Upper lobe of right lung (tissue), 1 donor: ENCODE data around the gene DNAJB6. TPM values are rescaled to one million over a fixed set of nuclear protein-coding genes. Genes with fewer than 3 reads are reported as not detected.

Experiments used
- ATAC-seq: fragments of 200-7000 bp; cut with Tn5 transposase; one replicate; pipeline ENCODE4 v1.9.1; 2020; ENCODE audit warnings: mild to moderate bottlenecking, moderate library complexity
- DNase-seq: peaks from one replicate; pipeline ENCODE4 v3.0.0-alpha.2; 2020
- H3K27ac ChIP-seq: fragments of 200-600 bp; one replicate; pipeline ENCODE4 v1.8.0; 2022
- H3K27me3 ChIP-seq: fragments of 200-600 bp; one replicate; pipeline ENCODE4 v1.8.0; 2022; ENCODE audit warnings: mild to moderate bottlenecking
- H3K36me3 ChIP-seq: fragments of 200-600 bp; one replicate; pipeline ENCODE4 v1.8.0; 2022
- H3K4me1 ChIP-seq: fragments of 200-600 bp; one replicate; pipeline ENCODE4 v1.8.0; 2022
- H3K4me3 ChIP-seq: fragments of 200-600 bp; one replicate; pipeline ENCODE4 v1.8.0; 2022; ENCODE audit warnings: mild to moderate bottlenecking
- H3K9me3 ChIP-seq: fragments of 200-600 bp; one replicate; pipeline ENCODE4 v1.8.0; 2022
- intact Hi-C: fragments of 100-400 bp; cut with DNase I; formaldehyde crosslinking; loops from one replicate; pipeline ENCODE4 v1.11.0; 2022
- total RNA-seq: library from RNA; stranded (reverse); fragmentation: NEBNext Ultra II Directional; extraction: Animal tissue kit (Norgen Biotek cat#: 25700); gene quantifications from one replicate; pipeline ENCODE4 v1.2.1, GENCODE V29; 2021
- TF ChIP-seq, protein P1 (sequence below): fragments of 200-600 bp; IDR thresholded peaks from one replicate; pipeline ENCODE4 v1.8.0; 2022; ENCODE audit warnings: antibody characterized with exemption
- donor health status: DM: no; HTN: yes; CAD: no; lungs with severe emphysema.

The DNAJB6 gene
- total RNA-seq, 1 donor from 2014 or later: 95.8 TPM

DNA sequence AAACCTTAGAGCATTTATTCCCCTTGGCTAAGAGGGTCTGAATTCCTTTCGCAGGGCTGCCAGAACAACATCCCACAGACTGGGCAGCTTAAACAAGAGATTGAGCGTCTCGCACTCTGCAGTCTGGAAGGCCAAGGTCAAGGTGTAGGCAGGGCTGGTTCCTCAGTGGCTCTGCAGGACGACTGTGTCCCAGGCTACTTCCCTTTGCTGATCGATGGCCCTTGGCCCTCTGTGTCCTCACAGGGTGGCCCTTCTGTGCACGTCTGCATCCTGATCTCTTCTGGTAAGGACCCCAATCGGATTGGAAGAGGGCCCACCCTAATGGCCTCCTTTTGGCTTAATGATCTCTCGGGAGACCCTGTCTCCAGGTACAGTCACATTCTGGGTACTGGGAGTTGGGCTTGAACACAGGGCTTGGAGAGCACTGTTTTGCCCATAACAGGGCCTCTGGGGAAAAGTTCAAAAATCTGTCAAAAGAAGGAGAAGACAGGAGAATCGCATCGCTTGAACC lies 35.1 kb upstream of the DNAJB6 start:
- DNase-seq (no peak), ATAC-seq (no peak)
- Histone ChIP-seq H3K4me1 (peaks cover 15% of the 10 kb centered on the region), H3K36me3 (no peaks in the 10 kb centered on the region), H3K4me3 (no peak overlapping the region), H3K9me3 (no peaks in the 10 kb centered on the region), H3K27ac (peak overlapping the region; percentile 70), H3K27me3 (no peaks in the 10 kb centered on the region)
- TF ChIP-seq, protein P1, sequence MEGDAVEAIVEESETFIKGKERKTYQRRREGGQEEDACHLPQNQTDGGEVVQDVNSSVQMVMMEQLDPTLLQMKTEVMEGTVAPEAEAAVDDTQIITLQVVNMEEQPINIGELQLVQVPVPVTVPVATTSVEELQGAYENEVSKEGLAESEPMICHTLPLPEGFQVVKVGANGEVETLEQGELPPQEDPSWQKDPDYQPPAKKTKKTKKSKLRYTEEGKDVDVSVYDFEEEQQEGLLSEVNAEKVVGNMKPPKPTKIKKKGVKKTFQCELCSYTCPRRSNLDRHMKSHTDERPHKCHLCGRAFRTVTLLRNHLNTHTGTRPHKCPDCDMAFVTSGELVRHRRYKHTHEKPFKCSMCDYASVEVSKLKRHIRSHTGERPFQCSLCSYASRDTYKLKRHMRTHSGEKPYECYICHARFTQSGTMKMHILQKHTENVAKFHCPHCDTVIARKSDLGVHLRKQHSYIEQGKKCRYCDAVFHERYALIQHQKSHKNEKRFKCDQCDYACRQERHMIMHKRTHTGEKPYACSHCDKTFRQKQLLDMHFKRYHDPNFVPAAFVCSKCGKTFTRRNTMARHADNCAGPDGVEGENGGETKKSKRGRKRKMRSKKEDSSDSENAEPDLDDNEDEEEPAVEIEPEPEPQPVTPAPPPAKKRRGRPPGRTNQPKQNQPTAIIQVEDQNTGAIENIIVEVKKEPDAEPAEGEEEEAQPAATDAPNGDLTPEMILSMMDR: no peak
- intact Hi-C loops: no loop called here

DNA sequence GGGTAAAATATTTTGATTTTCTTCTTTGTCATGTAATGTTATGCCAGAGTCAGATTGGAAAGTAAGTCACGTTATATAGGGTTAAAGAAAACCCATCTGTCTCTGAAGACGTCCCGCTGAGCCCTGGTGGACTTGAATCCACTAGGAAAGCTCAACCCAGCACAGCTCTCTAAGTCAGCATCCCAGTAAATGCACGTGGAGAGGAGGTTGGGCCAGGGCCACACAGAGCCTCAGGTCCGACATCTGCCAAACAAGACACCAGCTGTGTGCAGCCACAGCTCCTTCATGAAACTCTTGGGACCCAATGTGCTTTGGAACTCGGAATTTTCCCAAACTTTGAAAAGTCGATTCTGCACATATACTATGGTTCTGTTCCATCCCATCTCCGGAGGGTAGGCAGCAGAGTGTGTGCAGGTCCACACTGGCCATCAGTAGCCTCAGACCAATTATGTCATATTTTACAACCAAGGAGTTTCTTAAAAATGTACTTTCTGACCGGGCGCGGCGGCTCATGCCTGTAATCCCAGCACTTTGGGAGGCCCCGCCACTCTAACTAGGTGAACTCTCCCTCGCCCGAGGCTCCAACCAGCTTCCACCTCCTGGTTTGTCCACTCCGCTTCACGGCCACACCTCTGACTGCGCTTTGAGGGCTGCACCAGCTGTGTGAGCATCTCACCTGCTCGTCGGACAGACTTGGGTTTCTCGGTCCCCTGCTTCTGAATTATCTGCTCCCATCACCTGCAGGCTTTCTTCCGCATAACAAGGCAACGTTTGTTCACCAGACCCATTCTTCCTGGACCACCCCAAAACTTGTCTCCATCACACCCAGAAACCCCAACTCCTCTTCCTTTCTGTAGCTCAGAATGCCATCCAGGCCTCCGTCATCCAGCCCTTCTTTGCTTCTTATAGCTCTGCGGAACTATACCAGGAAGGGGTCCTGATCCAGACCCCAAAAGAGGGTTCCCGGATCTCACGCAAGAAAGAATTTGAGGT lies 29.7 kb upstream of the DNAJB6 start:
- H3K4me1 ChIP-seq: peaks cover 8% of the 10 kb centered on the region
- TF ChIP-seq, protein P1: no peak
- no peaks in the 10 kb centered on the region for H3K27me3 ChIP-seq
- no peaks in the 10 kb centered on the region for H3K36me3 ChIP-seq
- intact Hi-C loops: no loop called here
- no peak for ATAC-seq
- DNase-seq: no peak
- no peaks in the 10 kb centered on the region for H3K9me3 ChIP-seq
- H3K27ac ChIP-seq: no peak overlapping the region
- no peak overlapping the region for H3K4me3 ChIP-seq

DNA sequence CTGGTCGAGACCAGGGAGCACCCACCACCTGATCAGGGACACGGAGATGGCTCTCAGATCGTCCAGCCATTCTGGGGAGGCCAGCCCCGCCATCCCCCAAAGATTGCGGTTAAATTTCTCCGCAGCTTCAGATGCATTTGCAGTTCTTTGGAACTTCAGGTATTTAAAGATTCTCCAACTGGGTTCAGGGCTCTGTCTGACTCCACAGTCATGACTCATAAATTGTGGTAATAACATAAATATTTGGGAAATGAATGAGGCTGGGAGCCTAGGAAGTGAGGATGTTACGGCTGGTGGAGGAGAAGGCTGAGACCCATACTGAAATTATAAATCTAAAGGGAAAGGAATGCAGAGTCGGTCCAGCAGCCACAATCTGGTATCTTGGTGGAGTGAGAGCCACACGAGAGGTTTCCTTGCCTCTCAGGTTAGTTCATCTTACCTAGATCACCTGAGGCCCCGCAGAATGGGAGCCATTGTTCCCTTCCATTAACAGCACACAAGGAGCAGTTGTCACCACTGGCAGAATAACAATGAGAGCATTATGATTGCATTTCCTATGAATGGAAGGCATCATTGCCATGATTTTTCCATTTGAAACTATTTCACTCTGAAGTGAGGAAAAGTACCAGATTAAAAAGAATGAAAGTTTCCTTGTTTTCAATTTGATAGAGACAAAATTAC lies 26.7 kb upstream of the DNAJB6 start:
- no peak for ATAC-seq
- no peaks in the 10 kb centered on the region for H3K27me3 ChIP-seq
- no peak overlapping the region for H3K4me3 ChIP-seq
- H3K9me3 ChIP-seq: no peaks in the 10 kb centered on the region
- intact Hi-C loops: no loop called here
- no peak for DNase-seq
- H3K36me3 ChIP-seq: no peaks in the 10 kb centered on the region
- H3K27ac ChIP-seq: no peak overlapping the region
- no peaks in the 10 kb centered on the region for H3K4me1 ChIP-seq
- TF ChIP-seq, protein P1: no peak

DNA sequence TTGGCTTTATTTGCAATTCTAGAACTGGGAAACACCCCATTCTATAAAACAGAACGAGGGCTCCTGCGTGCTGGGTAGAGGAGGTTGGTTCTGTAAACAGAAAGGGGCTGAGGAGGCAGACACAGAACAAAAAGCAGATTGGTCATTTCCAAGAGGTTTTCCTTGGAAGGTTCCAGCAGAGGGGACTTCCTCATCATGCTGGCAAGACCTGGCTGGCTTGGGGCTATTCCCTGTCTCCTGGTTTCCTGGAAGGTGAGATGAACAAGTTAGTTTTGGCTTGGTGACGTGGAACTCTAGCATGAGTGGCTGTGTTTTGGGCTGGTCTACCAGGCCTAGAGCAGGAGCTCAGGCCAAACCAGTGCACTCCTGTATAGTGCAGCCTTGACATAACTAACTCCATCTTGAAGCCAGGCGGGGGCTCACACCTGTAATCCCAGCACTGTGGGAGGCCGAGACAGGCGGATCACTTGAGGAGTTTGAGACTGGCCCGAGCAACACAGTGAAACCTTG lies 26.1 kb upstream of the DNAJB6 start:
- Histone ChIP-seq H3K36me3 (no peaks in the 10 kb centered on the region), H3K4me1 (no peaks in the 10 kb centered on the region), H3K4me3 (no peak overlapping the region), H3K27me3 (no peaks in the 10 kb centered on the region), H3K27ac (no peak overlapping the region), H3K9me3 (no peaks in the 10 kb centered on the region)
- no peak for DNase-seq
- intact Hi-C loops: no loop called here
- TF ChIP-seq, protein P1: no peak
- no peak for ATAC-seq

DNA sequence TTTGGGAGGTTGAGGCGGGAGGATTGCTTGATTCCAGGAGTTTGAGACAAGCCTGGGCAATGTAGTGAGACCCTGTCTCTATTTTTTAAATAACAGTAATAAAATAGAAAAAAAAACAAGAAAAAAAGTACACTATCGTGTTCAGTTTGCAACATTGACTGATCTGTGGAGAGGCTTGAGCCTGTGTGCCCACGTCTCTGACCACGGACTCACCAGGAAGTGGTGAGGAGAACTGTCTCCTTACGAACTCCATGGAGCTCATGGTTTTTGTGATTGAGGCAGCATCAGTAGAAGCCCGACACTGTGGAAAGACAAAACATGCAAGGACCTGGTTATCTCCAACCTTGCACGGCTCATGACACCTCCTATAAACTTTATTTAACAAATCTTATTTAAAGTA lies 23.9 kb upstream of the DNAJB6 start:
- no peaks in the 10 kb centered on the region for H3K9me3 ChIP-seq
- no peak for DNase-seq
- H3K4me3 ChIP-seq: no peak overlapping the region
- intact Hi-C loops: no loop called here
- no peaks in the 10 kb centered on the region for H3K4me1 ChIP-seq
- H3K27ac ChIP-seq: no peak overlapping the region
- ATAC-seq: peak; percentile 62
- TF ChIP-seq, protein P1: no peak
- no peaks in the 10 kb centered on the region for H3K27me3 ChIP-seq
- H3K36me3 ChIP-seq: no peaks in the 10 kb centered on the region
